ENCODE measurements around the gene MKRN2.
"Not testable (repeated sequence)": the region's sequence is repeated elsewhere in the genome, so short reads cannot be mapped to it uniquely, and the experiment has no call there.

Gene MKRN2, protein sequence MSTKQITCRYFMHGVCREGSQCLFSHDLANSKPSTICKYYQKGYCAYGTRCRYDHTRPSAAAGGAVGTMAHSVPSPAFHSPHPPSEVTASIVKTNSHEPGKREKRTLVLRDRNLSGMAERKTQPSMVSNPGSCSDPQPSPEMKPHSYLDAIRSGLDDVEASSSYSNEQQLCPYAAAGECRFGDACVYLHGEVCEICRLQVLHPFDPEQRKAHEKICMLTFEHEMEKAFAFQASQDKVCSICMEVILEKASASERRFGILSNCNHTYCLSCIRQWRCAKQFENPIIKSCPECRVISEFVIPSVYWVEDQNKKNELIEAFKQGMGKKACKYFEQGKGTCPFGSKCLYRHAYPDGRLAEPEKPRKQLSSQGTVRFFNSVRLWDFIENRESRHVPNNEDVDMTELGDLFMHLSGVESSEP

GRCh38 chr3:12556690-12557472 is at the start of gene MKRN2:
TSS of gene MKRN2 (plus strand) at chr3:12557087. CDS start at chr3:12557151, 64 bp downstream.
- FAIRE-seq (peak; percentile 94), DNase-seq (ENCODE audit: low spot score) (peak; percentile 92)

DNA sequence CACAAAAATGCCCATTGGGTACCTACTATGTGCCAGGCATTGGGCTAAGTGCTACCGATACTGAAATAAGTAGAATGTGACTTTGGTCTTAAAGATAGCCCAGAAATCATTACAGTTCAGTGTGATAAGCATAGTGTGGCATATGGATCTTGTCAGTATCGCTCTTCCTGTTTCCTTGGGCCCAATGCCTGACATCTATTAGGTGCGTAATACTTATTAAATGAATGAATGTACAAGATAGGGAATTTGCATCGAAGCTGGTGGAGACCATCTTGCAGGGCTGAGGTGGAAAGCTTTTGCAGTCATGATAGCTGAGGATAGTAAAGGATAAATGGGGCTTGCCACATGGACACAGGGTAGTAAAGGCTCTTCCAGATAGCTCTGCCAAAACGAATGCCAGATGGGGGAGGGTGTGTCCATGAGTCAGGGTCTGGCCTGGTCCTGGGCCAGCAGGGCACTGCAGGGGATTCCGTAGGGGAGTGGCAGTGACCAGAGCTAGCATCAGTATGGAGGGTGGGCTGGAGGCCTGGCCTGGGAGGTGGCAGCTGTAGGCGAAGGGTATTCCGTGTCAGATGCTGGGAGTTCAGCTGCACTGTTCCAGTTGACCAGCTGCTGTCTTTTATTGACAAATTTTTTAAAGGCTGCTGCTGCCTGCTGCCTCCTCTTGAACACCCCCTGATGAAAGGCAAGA is 49.2 kb upstream of the MKRN2 start:
- peak; percentile 49 for DNase-seq (ENCODE audit: low spot score)

DNA sequence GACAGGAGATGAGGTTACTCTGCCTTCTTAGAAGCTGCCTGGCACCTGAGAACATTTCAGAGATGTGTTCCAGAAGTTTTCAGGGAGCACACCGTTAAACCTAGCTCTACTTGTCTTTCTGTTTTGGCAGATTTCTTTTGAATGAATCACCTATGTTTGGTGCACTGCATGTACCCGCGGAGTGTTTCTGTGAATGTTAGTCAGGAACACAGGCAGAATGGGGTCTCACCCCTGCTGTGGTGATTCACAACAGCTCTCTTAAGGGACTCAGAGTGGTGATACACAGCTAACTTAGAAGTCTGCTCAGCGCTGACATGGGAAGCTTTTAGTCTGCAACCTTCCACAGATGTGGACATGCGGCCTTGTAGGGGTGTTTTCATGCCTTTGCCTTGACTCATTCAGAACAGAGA is 48.6 kb upstream of the MKRN2 start:
- DNase-seq (ENCODE audit: low spot score) (peak; percentile 73), FAIRE-seq (no peak)

More for the DNA sequence above, 49.2 kb upstream of the MKRN2 start:
- FAIRE-seq: no peak

GRCh38 chr3:12509466-12509865 is 47.4 kb upstream of the MKRN2 start:
- DNase-seq (ENCODE audit: low spot score) (no peak), FAIRE-seq (no peak)

DNA sequence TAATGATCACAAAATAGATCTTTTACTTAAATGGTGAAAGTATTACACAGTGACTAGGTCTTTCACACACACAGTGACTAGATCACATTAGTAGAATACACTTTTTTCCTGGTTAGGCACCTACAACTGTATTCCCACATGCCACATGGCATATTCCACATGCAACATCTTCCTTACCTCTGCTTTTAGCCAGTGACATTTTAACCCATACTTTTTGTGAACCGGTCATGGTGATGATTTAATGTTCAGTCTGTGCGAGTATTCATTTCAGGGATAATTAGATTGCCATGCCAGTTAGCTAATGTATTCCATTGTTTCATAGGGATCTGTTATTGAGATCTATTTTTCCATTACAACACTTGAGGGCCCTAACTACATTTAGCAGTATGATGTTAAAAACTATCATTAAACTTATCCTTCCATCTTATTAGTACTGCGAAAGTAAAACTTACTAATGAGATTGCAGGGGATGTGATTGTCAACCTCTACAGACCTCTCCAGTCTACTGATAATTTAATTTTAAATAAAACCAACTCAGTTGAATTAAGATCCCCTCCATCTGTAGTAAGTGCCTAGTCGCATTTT is 44.3 kb upstream of the MKRN2 start:
- DNase-seq (ENCODE audit: low spot score) (no peak), FAIRE-seq (no peak)

- no peak for FAIRE-seq
- no peak for DNase-seq (ENCODE audit: low spot score)
Measured at GRCh38 chr3:12513694-12514446, 43.0 kb upstream of the MKRN2 start.

GRCh38 chr3:12515631-12516030 is 41.3 kb upstream of the MKRN2 start:
- DNase-seq (ENCODE audit: low spot score) (no peak), FAIRE-seq (no peak)

GRCh38 chr3:12516873-12517272 is 40.0 kb upstream of the MKRN2 start:
- no peak for DNase-seq (ENCODE audit: low spot score)
- no peak for FAIRE-seq

GRCh38 chr3:12518261-12519028 is 38.4 kb upstream of the MKRN2 start:
- DNase-seq (ENCODE audit: low spot score) (no peak), FAIRE-seq (no peak)

DNA sequence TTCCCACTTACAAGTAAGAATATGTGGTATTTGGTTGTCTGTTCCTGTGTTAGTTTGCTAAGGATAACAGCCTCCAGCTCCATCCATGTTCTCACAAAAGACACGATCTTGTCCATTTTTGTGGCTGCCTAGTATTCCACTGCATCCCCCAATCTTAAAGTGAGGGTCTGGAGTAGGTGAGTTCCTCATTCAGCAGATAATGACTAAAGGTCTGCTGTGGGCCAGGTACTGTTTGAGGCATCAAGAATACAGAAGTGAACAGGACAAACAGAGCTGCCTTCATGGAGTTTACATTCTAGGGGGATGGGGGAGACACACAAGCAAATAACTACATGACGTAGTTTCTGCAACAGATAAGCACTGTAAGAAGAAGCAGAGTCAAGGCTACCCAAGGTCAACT is 35.9 kb upstream of the MKRN2 start:
- FAIRE-seq: no peak

DNA sequence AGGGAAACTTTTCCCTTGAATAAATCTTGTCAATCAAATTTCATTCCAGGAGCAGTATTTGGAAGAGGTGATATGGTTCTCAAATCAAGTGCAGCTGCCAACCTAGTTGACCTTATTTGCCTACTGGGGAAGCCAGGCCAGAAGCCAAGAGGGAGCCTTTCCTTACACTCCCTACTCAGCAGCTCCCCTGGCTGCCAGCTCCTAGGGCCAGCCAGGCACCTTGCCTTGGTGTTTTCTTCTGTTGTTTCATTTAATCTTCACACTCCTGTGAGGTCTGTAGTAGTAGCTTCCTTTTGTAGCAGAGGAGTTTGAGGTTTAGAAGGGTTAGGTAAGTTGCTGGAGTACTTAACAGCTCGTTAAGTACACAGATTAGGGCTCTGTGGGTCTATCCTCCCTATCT is 34.2 kb upstream of the MKRN2 start:
- DNase-seq (ENCODE audit: low spot score) (no peak), FAIRE-seq (no peak)

More for the DNA sequence above, 35.9 kb upstream of the MKRN2 start:
- DNase-seq (ENCODE audit: low spot score): no peak

DNA sequence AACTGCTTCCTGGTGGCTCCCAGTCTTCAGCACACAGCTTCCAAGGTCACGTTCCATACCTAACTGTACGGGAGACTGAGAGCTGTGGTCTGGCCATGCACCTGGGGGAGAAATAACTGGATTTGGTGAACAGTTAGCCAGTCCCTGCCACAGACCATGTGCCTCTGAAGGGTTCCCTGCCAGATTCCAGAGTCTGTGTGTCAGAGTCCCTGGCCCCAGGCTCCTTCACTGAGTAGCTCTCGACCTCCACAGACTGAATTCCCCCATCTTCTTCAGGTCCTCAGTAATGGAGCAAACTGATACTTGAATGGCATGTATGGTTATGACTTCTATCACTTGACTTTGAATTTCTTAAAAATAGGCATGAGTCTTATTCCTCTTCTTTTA is 29.1 kb upstream of the MKRN2 start:
- FAIRE-seq: no peak
- DNase-seq (ENCODE audit: low spot score): no peak

DNA sequence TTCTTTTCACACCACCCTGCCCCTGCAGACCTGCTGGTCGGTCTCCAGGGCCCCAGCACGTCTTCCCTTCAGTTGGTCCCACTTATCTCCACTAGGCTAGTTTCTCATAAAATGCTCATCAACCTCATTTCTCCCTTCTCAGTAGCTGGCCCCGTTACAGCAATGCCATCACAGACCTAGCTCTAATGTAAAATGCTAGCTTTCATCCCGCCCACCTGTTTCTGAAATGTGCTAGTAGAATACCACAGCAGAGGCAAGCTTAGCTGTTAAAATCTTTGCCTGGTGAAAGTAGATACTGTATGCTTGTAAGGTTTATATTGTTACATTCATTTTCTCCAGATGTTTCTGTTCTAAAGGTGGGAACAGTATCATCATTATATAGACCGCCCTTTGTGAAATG is 24.7 kb upstream of the MKRN2 start:
- FAIRE-seq (no peak), DNase-seq (ENCODE audit: low spot score) (no peak)

GRCh38 chr3:12536423-12536822 is 20.5 kb upstream of the MKRN2 start:
- no peak for DNase-seq (ENCODE audit: low spot score)
- no peak for FAIRE-seq

DNA sequence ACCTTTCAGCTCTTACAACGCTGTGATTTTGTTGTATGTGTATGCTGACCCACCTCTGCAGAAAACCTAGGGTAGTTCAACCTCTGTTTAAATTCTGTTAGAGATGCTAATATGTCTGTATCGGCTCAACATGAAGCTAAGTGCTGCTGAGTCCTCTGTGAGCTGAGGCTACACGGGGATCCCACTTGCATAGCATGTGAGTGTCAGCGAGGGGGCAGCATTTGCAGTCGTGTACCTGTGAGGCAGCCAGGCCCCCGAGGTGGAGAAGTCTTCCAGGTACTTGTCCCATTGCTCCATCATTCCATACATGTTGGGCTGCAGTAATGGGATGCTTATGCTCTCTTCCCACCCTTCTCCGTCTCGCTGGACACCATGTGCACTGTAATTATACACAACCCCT is 15.3 kb upstream of the MKRN2 start:
- peak; percentile 21 for DNase-seq (ENCODE audit: low spot score)
- FAIRE-seq: no peak

GRCh38 chr3:12543497-12543896 is 13.4 kb upstream of the MKRN2 start:
- not testable (repeated sequence) for FAIRE-seq; DNase-seq (ENCODE audit: low spot score)

DNA sequence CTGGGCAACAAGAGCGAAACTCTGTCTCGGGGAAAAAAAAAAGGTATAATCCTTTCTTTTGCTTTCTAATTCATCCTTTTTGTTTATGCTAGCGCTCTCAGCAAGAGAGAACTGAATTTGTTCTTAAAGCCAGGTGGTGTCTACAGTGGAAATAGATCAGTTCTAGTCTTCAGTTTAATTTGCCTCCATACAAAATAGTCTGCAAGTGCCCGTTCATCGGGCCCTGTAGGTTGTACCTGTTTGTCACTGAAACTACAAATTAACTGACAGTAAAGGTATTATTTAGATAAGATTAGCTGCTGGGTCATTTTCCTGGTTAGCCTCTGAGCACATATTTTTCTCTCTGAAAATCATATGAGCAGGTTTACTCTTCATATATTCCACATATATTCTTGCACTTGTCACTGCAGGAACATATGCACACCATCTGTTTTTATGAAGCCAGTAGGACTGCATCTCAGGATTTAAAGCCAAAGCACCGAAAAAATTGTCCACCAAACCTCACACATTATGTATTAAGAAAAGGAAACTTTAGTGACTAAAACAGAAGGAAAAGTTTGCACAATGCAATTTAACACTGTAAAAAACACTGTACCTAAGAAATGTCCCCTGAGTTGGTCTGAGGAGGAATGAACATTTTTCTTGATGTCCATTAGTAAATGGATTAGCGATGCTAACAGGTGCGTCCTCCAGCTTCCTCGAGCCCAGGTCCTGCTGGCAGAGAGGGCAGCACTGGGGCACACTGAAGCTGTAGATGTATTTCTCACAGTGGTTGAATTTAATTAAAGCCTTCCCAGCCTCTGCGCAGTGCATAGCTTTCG is 12.0 kb upstream of the MKRN2 start:
- FAIRE-seq: no peak

GRCh38 chr3:12545473-12545791 is 11.5 kb upstream of the MKRN2 start, which contains the start of gene MKRN2OS:
TSS of gene MKRN2OS (minus strand) at chr3:12545499. CDS start at chr3:12545464, 35 bp downstream.
- FAIRE-seq: no peak
- DNase-seq (ENCODE audit: low spot score): no peak

More for the DNA sequence above, 12.0 kb upstream of the MKRN2 start:
- DNase-seq (ENCODE audit: low spot score): no peak
